ENCODE data around the gene BRD2. TPM values are rescaled to one million over a fixed set of nuclear protein-coding genes. Genes with fewer than 3 reads are reported as not detected.

The BRD2 gene
- total and polyA plus RNA-seq, 9 of the 15 experiments (the other 6 are each of a cell fraction or from before 2014, with no cell fraction given), result 19.0 to 252 (median 181) TPM

GRCh38 chr6:33029328-33030184 lies 61.2 kb downstream of the BRD2 start:
- H3K9ac ChIP-seq (ENCODE audit: insufficient read depth in 1 of 2, low read depth in 2 of 2, low read length in 2 of 2), result no peak overlapping the region
- no peaks in the 10 kb centered on the region for H3K9me3 ChIP-seq (replicated peaks; ENCODE audit: control insufficient read depth, insufficient read depth, low read depth, low read length)
- no peak overlapping the region for H3K27ac ChIP-seq (ENCODE audit: extremely low read depth, low read depth, low read length)
- in situ Hi-C loops (cut with MboI), result no loop called here
- no TSS peak for BruUV-seq (replicated peaks)
- ATAC-seq, result no peak
- 1% methylated on average over 6 of the region's 6 CpGs for WGBS (ENCODE audit: insufficient coverage, low coverage, missing lambda C conversion rate)
- CTCF ChIA-PET (ENCODE audit: low intra/inter-chr PET ratio), result no interaction called here
- H3K27me3 ChIP-seq (ENCODE audit: control insufficient read depth in 2 of 2, insufficient read depth in 2 of 2, low read length in 2 of 2), result no peaks in the 10 kb centered on the region; a peak in 1 of 5 replicates
- H3K79me2 ChIP-seq (ENCODE audit: control insufficient read depth, insufficient read depth, low read length), result no peaks in the 10 kb centered on the region
- H3K9me1 ChIP-seq (ENCODE audit: control insufficient read depth, insufficient read depth, low read length), result no peaks in the 10 kb centered on the region
- no peak overlapping the region for H3K4me2 ChIP-seq (ENCODE audit: insufficient read depth, low read length)
- no peak overlapping the region for H3K4me3 ChIP-seq
- POLR2A ChIA-PET, result interaction anchor here (0.7 to 0.8 kb wide), 2 partner anchors 11 to 197 kb away, joined by 3 read pairs; no protein-coding TSS in a partner anchor
- FAIRE-seq, result no peak
- intact Hi-C loops (cut with micrococcal nuclease), result no loop called here
- H3K4me1 ChIP-seq (replicated peaks in 1 of 2; ENCODE audit: control insufficient read depth in 2 of 2, insufficient read depth in 2 of 2, low read length in 2 of 2), result no peaks in the 10 kb centered on the region
- no peak for DNase-seq (ENCODE audit: extremely low read depth in 1 of 4, low spot score in 3 of 4)
- H4K20me1 ChIP-seq (replicated peaks; ENCODE audit: control insufficient read depth, insufficient read depth, low read length), result no peaks in the 10 kb centered on the region
- H2AFZ ChIP-seq (ENCODE audit: low read depth, low read length), result no peak overlapping the region
- H3K36me3 ChIP-seq (ENCODE audit: control insufficient read depth, insufficient read depth, low read length), result no peaks in the 10 kb centered on the region
- TF ChIP-seq RFX5 (IDR thresholded peaks at IDR 0.05; ENCODE audit: low read depth, low read length) (peak; percentile 93), YBX1 (IDR thresholded peaks at IDR 0.05) (no peak), ZNF431 (CRISPR knock-in tag; IDR thresholded peaks at IDR 0.05) (no peak), E4F1 (CRISPR knock-in tag; IDR thresholded peaks at IDR 0.05; ENCODE audit: borderline replicate concordance) (no peak), ATF1 (CRISPR knock-in tag; IDR thresholded peaks at IDR 0.05) (no peak), ATF1 (tag; IDR thresholded peaks at IDR 0.05) (0 out of 2 replicates have a peak, but pooled peaks have one; percentile 26), SOX6 (IDR thresholded peaks at IDR 0.05) (no peak), HLTF (IDR thresholded peaks at IDR 0.05) (no peak), IRF9 (tag; IDR thresholded peaks at IDR 0.05) (no peak), KHSRP (IDR thresholded peaks at IDR 0.05) (no peak), MLLT1 (IDR thresholded peaks at IDR 0.05) (no peak), PBX2 (CRISPR knock-in tag; IDR thresholded peaks at IDR 0.05; ENCODE audit: low read depth) (no peak), PBX2 (tag; conservative IDR thresholded peaks at IDR 0.05; ENCODE audit: low read depth) (no peak), ARHGAP35 (IDR thresholded peaks at IDR 0.05; ENCODE audit: partially characterized antibody) (no peak)

Measured in K562 (cell line).